Measurements from ENCODE around the gene WDR72.
"Not testable (repeated sequence)": the region's sequence is repeated elsewhere in the genome, so short reads cannot be mapped to it uniquely, and the experiment has no call there.

The WDR72 gene

GRCh38 chr15:53759411-53759931, at the start of gene WDR72:
Gene WDR72 (minus strand): TSS chr15:53759663. CDS start chr15:53733149, 26,514 bp downstream.
- DNase-seq (ENCODE audit: low read depth), result no peak

GRCh38 chr15:53808058-53808706, 48.7 kb upstream of the WDR72 start:
- DNase-seq (ENCODE audit: low read depth), result no peak

GRCh38 chr15:53807501-53807900, 48.0 kb upstream of the WDR72 start:
- no peak for DNase-seq (ENCODE audit: low read depth)

- no peak for DNase-seq (ENCODE audit: low read depth)
Measured at GRCh38 chr15:53802672-53803071, 43.2 kb upstream of the WDR72 start.

- no peak for DNase-seq (ENCODE audit: low read depth)
Measured at GRCh38 chr15:53791581-53791980, 32.1 kb upstream of the WDR72 start.

GRCh38 chr15:53789654-53790375, 30.4 kb upstream of the WDR72 start:
- DNase-seq (ENCODE audit: low read depth), result no peak

GRCh38 chr15:53786401-53786800, 26.9 kb upstream of the WDR72 start:
- DNase-seq (ENCODE audit: low read depth), result no peak

GRCh38 chr15:53785241-53785640, 25.8 kb upstream of the WDR72 start:
- not testable (repeated sequence) for DNase-seq (ENCODE audit: low read depth)

GRCh38 chr15:53762916-53763315, 3.5 kb upstream of the WDR72 start:
- no peak for DNase-seq (ENCODE audit: low read depth)

GRCh38 chr15:53758412-53758811, 1.1 kb downstream of the WDR72 start:
- no peak for DNase-seq (ENCODE audit: low read depth)

- DNase-seq (ENCODE audit: low read depth), result no peak
Measured at GRCh38 chr15:53757906-53758305, 1.6 kb downstream of the WDR72 start.

- DNase-seq (ENCODE audit: low read depth), result no peak
Measured at GRCh38 chr15:53753813-53754212, 5.7 kb downstream of the WDR72 start.

- no peak for DNase-seq (ENCODE audit: low read depth)
Measured at GRCh38 chr15:53752406-53752805, 7.1 kb downstream of the WDR72 start.

GRCh38 chr15:53747501-53748068, 11.9 kb downstream of the WDR72 start:
- DNase-seq (ENCODE audit: low read depth), result no peak

GRCh38 chr15:53746101-53746500, 13.4 kb downstream of the WDR72 start:
- no peak for DNase-seq (ENCODE audit: low read depth)

GRCh38 chr15:53739651-53740050, 19.8 kb downstream of the WDR72 start:
- DNase-seq (ENCODE audit: low read depth), result no peak

GRCh38 chr15:53739187-53739586, 20.3 kb downstream of the WDR72 start:
- no peak for DNase-seq (ENCODE audit: low read depth)

GRCh38 chr15:53721334-53722087, 38.0 kb downstream of the WDR72 start:
- no peak for DNase-seq (ENCODE audit: low read depth)

GRCh38 chr15:53716909-53717876, 42.3 kb downstream of the WDR72 start:
- DNase-seq (ENCODE audit: low read depth), result no peak

GRCh38 chr15:53713218-53713617, 46.2 kb downstream of the WDR72 start:
- no peak for DNase-seq (ENCODE audit: low read depth)

- no peak for DNase-seq (ENCODE audit: low read depth)
Measured at GRCh38 chr15:53710906-53711305, 48.6 kb downstream of the WDR72 start.

Data from amniotic epithelial cell (primary cell).